Tibial nerve (tissue), 4 donors: ENCODE data around the gene DNM2. TPM values are rescaled to one million over a fixed set of nuclear protein-coding genes. Genes with fewer than 3 reads are reported as not detected.
A peak's percentile ranks its signal among the peaks of the same experiment; 100 is the strongest.

Experiments used
- DNase-seq, 2 donors: peaks; one replicate each; pipeline ENCODE4 v3.0.0-alpha.2; 2019; ENCODE audit warnings: low spot score in 2 of 2
- H3K27ac ChIP-seq, 4 donors: fragments of 200-600 bp; sonication (generic) in 3 of 4; one replicate each; pipeline ENCODE4 v1.5.1; 2017 to 2019; ENCODE audit warnings: mild to moderate bottlenecking in 1 of 4
- H3K27me3 ChIP-seq, 2 donors: fragments of 200-600 bp; sonication (generic) in 1 of 2; one replicate each; pipeline versions ENCODE4 v1.5.1 to v1.6.0; 2017 to 2019
- H3K36me3 ChIP-seq, 3 donors: fragments of 200-600 bp; sonication (generic); one replicate each; pipeline ENCODE4 v1.5.1; 2018 to 2019
- H3K4me1 ChIP-seq, 4 donors: fragments of 200-600 bp; sonication (generic) in 3 of 4; one replicate each; pipeline ENCODE4 v1.5.1; 2017 to 2019
- H3K4me3 ChIP-seq, 4 donors: fragments of 200-600 bp; sonication (generic) in 3 of 4; one replicate each; pipeline ENCODE4 v1.5.1; 2017 to 2019; ENCODE audit warnings: mild to moderate bottlenecking in 1 of 4, moderate library complexity in 1 of 4
- H3K9me3 ChIP-seq, 4 donors: fragments of 200-600 bp; sonication (generic) in 3 of 4; one replicate each; pipeline ENCODE4 v1.5.1; 2017 to 2019
- CTCF ChIP-seq, 5 experiments: fragments of 200-600 bp in 3 of 5; fragments of 450-650 bp in 2 of 5; sonication (generic) in 3 of 5; IDR thresholded peaks; one replicate each; pipeline ENCODE4 v1.5.1; 2016 to 2019; ENCODE audit warnings: antibody characterized with exemption in 5 of 5, mild to moderate bottlenecking in 3 of 5, moderate library complexity in 2 of 5
- EP300 ChIP-seq, 2 donors: sonication (generic); formaldehyde crosslinking; IDR thresholded peaks; one replicate each; pipeline ENCODE4 v1.6.1; 2017; ENCODE audit warnings: antibody characterized with exemption in 2 of 2, mild to moderate bottlenecking in 1 of 2
- POLR2A ChIP-seq, 2 donors: fragments of 450-650 bp; IDR thresholded peaks; one replicate each; pipeline ENCODE4 v1.6.1; 2017; ENCODE audit warnings: antibody characterized with exemption in 2 of 2, mild to moderate bottlenecking in 2 of 2, moderate library complexity in 2 of 2
- WGBS, 2 donors: methylation state at CpG; one replicate each; pipeline ENCODE4 v1.1.5; 2018; 5-methylcytosine and 5-hydroxymethylcytosine counted together
- total RNA-seq, 4 donors: library from RNA; depleted of rRNA; stranded (reverse); fragments of >200 nt; gene quantifications; one replicate each; pipeline ENCODE4 v1.1.0, GENCODE V29; 2016

DNM2 gene
- total RNA-seq, 4 donors from 2014 or later = 99.4 to 220 (median 140) TPM

DNA sequence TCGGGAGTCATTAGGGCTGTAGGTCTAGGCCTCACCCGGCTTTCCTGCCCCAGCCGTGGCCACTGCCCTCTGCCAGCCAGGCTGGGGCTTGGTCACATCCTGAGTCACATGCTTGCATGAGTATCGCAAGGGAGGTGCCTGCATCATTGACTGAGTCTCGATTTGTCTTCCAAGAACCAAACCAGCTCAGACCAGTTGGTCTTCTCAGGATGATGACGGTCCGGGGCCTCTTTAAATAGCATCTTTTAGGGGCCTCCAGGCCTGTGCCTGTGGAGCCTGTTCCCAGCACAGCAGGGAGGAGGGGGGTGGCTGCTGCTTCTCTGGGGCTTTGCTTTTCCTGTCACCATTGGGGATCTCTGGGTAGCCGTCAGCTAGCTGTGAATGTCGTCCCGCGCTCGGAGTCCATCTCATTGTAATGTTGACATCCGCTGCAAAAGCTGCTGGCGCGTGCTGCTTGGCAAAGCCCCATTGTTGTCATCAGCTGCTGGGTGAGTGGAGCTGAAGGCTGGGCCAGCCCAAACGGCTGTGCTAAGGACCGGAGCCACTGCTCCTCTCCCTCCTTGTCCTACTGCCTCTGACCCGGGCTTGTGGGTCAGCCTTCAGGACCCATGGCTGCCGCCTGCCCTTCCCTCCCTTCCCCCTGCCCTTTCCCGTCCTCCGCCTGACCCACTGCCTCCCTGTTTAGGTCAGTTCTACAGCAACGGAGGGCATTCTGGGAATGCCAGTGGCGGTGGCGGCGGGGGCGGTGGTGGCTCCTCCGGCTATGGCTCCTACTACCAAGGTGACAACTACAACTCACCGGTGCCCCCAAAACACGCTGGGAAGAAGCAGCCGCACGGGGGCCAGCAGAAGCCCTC is 31.0 kb upstream of the DNM2 start:
- DNase-seq = no peak
- no peaks in the 10 kb centered on the region for H3K27me3 ChIP-seq
- TF ChIP-seq EP300 (IDR thresholded peaks at IDR 0.05) (no peak), POLR2A (IDR thresholded peaks at IDR 0.05) (no peak), CTCF (IDR thresholded peaks at IDR 0.05) (no peak)
- H3K27ac ChIP-seq = peak overlapping the region in 2 of 4 donors; percentile 36 to 55
- H3K4me1 ChIP-seq = peaks cover 0 to 6% (median 0%) of the 10 kb centered on the region in 4 donors
- H3K4me3 ChIP-seq = no peak overlapping the region
- peaks cover 0 to 100% (median 33%) of the 10 kb centered on the region in 3 donors for H3K36me3 ChIP-seq
- no peaks in the 10 kb centered on the region for H3K9me3 ChIP-seq
- WGBS, 2 donors = 67 to 72% methylated on average over 25 to 29 of the region's 31 CpGs

GRCh38 chr19:10687518-10688288 is 30.2 kb upstream of the DNM2 start:
- Histone ChIP-seq H3K27ac (no peak overlapping the region), H3K9me3 (no peaks in the 10 kb centered on the region), H3K4me3 (no peak overlapping the region), H3K4me1 (peaks cover 0 to 6% (median 0%) of the 10 kb centered on the region in 4 donors), H3K36me3 (peaks cover 0 to 100% (median 26%) of the 10 kb centered on the region in 3 donors), H3K27me3 (no peaks in the 10 kb centered on the region)
- DNase-seq = no peak
- TF ChIP-seq POLR2A (IDR thresholded peaks at IDR 0.05) (no peak), CTCF (IDR thresholded peaks at IDR 0.05) (no peak), EP300 (IDR thresholded peaks at IDR 0.05) (no peak)
- WGBS, 2 donors = 87 to 91% methylated on average over 9 to 24 of the region's 25 CpGs

DNA sequence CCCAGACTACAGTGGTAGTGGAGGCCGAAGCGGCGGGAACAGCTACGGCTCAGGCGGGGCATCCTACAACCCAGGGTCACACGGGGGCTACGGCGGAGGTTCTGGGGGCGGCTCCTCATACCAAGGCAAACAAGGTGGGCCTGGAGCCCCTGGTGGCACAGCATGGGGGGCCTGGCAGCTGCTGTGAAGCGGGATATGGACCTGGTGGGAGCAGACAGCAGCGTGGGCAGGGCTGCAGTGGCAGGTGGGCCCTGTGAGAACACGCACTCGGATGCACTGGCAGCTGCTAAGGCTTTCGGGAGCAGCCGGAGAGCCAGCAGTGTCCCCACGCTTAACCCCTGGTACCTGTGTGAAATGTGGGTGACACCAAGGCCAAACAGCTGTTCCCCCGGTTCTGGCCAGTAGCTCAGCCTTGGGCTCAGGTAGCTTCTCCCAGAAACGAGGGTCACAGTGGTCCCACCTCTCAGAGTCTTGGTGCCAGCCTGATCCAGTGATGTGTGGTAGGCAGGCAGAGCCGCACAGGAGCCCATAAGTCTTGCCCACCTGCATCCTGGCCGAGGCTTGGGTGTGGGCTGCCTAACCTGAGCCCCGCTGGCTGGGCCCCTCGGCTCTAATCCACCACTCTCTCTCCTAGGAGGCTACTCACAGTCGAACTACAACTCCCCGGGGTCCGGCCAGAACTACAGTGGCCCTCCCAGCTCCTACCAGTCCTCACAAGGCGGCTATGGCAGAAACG is 29.2 kb upstream of the DNM2 start:
- peaks cover 0 to 6% (median 0%) of the 10 kb centered on the region in 4 donors for H3K4me1 ChIP-seq
- H3K4me3 ChIP-seq = no peak overlapping the region
- WGBS, 2 donors = 85 to 92% methylated on average over 21 to 25 of the region's 27 CpGs
- no peaks in the 10 kb centered on the region for H3K9me3 ChIP-seq
- H3K27me3 ChIP-seq = no peaks in the 10 kb centered on the region
- no peak overlapping the region for H3K27ac ChIP-seq
- H3K36me3 ChIP-seq = peaks cover 0 to 100% (median 17%) of the 10 kb centered on the region in 3 donors
- TF ChIP-seq POLR2A (IDR thresholded peaks at IDR 0.05) (no peak), EP300 (IDR thresholded peaks at IDR 0.05) (no peak), CTCF (IDR thresholded peaks at IDR 0.05) (no peak)
- no peak for DNase-seq

GRCh38 chr19:10690341-10690781 is 27.5 kb upstream of the DNM2 start:
- Histone ChIP-seq H3K9me3 (no peaks in the 10 kb centered on the region), H3K36me3 (peaks cover 0 to 84% (median 12%) of the 10 kb centered on the region in 3 donors), H3K4me1 (peaks cover 0 to 11% (median under 1%) of the 10 kb centered on the region in 4 donors), H3K27ac (no peak overlapping the region), H3K27me3 (no peaks in the 10 kb centered on the region), H3K4me3 (no peak overlapping the region)
- WGBS, 2 donors = 60 to 62% methylated on average over 7 of the region's 7 CpGs
- TF ChIP-seq EP300 (IDR thresholded peaks at IDR 0.05) (peak in 1 of 2 donors; percentile 19), POLR2A (IDR thresholded peaks at IDR 0.05) (no peak)
- peak in 1 of 2 donors; percentile 15 for DNase-seq

GRCh38 chr19:10691178-10691881 is 26.5 kb upstream of the DNM2 start:
- H3K27ac ChIP-seq = no peak overlapping the region
- H3K9me3 ChIP-seq = no peaks in the 10 kb centered on the region
- peaks cover 0 to 19% (median 8%) of the 10 kb centered on the region in 4 donors for H3K4me1 ChIP-seq
- TF ChIP-seq POLR2A (IDR thresholded peaks at IDR 0.05) = no peak
- TF ChIP-seq EP300 (IDR thresholded peaks at IDR 0.05) = no peak
- TF ChIP-seq CTCF (IDR thresholded peaks at IDR 0.05) = no peak
- H3K36me3 ChIP-seq = peaks cover 0 to 75% (median 12%) of the 10 kb centered on the region in 3 donors
- WGBS, 2 donors = 80 to 85% methylated on average over 18 to 23 of the region's 23 CpGs
- H3K4me3 ChIP-seq = no peak overlapping the region
- DNase-seq = no peak
- no peaks in the 10 kb centered on the region for H3K27me3 ChIP-seq
